CD4-positive, alpha-beta T cell treated with Interleukin-15 for 4 hours (primary cell): ENCODE measurements around the gene ATP6V1F.

Experiments used
- DNase-seq: peaks from one replicate; pipeline ENCODE4 v3.0.0-alpha.2; 2020; ENCODE audit warnings: low spot score

Gene ATP6V1F

DNA sequence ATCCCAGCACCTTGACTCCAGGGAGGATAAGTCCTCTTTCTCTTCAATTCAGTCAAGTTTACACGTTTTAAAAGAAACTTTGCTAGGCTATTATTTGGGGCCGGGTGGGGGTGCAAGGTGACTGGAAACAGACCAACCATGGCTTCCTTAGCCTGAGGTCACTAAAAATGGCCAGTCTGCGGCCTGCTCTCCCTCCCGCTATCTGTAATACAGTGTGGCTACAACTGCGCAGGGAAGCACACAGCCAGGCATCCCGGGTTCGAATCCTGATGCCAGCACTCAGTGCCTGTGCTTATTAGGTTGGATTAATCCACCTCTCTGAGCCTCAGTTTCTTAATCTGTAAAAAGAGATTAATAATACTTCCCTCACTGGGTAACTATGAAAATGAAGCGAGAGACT is 19.5 kb downstream of the ATP6V1F start:
- DNase-seq: no peak

DNA sequence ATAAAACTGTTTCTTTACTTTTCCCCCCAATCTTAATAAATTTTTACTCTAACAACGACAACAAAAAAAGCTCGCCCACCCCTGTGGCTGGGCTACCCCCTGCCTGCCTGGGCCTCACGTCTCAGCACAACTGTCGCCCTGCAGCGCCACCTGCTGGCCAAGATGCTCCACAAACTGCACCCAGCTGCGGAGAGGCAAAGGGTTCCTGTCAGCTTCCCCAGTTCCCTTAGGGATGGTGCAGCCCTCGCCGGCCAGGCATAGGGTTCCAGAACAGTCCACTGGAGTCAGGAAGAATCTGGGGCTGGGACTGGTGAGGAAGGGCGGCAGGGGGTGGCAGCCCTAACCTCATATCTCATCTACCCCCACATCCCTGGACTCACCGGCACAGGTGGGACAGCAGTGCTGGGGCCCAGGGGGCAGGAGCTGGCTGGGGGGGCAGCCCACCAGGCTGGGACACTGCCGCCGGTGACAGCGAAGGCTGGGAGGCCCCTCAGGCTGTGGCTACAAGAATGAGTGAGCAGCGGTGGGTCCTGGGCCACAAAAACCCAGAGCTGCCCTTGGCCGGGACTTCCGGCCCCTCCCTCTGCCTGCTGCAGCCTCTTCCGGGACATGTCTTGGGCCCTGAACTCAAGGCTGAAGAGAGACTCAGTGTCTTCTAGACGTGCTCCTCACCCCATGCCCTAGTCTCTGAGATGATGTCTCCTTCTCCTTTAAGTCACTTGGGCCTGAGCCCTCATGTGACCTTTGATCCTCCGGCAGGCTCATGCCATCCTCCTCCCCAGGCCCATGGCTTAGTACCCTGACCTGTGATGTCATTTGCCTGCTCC is 21.2 kb downstream of the ATP6V1F start:
- peak; percentile 84 for DNase-seq

DNA sequence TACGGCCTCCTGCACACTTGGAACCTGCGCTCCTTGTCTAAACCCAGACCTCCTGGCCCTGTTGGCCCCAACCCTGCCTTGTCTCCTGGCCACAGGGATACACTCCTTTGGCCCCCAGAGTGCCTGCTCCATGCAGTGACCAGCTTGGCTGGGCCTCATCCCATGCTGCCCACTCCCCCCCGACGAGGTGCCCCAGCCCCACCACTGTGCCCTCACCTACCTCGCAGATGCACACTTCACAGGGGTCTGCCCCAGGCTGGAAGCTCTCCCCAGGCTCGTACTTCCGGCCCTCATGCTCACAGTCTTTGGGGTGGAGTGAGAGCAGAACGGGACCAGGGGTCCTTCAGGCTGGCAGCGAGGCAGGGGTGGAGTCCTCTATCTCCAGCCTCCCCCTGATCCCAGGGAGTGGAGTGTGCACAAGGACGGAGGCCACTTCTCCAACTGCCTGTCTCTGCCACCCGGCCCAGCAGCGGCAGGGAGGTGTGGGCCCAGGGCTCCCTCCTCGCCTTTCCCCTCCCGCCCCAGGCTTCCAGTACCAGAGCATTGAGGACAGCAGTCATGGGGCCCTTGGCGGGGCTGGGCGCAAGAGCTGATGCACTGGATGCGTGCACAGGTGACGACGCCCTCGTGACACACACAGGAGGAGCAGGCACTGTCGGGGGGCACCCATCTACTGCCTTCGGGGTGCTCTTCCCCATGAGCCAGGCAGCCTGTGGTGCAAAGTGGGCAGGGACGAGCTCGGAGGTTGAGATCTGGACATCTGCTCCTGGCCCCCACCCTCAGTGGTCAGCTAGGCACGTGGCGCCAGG is 22.1 kb downstream of the ATP6V1F start:
- no peak for DNase-seq

DNA sequence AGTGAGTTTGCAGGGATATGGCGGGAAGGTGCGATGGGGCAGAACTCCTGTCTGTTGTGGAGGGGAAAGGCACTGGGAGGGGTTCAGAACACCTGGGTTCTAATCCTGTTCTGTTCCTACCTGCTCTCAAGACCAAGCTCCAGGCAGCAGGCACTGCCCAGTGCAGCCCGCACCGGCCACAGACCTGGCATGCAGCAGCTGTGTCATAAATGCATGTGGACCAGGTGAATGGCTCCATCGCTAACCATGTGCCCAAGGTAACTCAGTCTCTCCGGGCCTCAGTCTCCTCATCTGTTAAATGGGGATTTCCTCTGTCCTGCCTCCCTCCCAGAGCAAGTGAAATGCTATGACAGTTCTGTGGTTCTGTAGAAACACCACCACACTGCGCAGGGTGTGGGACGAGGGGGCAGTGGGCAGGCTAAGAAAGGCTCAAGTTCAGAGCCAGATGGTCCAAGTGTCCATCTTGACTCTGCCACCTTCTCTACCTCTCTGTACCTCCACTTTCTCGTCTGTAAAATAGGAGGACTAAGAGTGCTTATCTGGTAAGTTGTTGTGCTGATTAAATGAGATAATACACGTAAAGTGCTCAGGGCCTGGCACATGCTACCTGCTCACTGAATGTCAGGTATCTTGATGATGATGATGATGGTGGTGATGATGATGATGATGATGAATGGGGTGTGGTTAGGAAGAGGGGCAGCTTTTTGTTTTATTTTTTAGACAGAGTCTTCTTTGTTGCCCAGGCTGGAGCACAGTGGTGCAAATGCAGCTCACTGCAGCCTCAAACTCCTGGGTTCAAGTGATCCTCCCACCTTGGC is 22.9 kb downstream of the ATP6V1F start:
- DNase-seq: no peak

DNA sequence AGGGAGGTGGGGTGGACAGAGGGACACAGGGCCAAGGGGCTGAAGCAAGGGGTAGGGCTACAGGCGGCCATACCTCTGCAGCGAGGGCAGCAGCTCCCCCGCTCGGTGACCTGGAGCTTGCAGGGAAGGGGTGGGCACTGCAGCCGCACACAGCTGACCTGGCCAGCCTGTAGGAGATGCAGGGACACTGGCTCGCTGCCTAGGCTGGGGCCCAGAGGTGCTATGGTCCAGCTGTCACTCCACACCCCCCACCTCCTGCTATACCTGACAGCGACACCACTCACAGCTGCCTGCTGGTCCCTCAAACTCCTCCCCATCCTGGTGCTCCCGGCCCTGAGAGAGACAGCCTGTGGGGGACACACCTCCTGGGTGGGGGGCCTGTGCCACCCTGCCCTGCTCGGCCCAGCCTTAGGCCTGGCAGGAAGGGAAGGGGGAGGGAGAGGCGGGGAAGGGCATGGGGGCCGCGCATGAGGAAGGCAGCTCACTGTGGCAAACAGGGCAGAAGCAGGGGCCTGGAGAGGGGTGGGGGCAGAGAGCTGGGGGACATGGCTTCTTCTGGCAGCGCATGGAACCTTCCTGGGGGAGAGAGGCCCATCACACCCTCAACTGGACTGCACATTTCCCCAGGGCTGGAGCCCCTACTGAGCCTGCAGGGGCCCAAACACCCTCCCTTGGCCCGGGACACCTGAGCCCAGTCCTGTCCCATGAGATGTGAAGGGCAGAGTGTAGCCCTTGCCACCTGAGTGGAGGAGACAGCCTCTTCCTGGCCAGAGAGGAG is 23.9 kb downstream of the ATP6V1F start:
- no peak for DNase-seq

DNA sequence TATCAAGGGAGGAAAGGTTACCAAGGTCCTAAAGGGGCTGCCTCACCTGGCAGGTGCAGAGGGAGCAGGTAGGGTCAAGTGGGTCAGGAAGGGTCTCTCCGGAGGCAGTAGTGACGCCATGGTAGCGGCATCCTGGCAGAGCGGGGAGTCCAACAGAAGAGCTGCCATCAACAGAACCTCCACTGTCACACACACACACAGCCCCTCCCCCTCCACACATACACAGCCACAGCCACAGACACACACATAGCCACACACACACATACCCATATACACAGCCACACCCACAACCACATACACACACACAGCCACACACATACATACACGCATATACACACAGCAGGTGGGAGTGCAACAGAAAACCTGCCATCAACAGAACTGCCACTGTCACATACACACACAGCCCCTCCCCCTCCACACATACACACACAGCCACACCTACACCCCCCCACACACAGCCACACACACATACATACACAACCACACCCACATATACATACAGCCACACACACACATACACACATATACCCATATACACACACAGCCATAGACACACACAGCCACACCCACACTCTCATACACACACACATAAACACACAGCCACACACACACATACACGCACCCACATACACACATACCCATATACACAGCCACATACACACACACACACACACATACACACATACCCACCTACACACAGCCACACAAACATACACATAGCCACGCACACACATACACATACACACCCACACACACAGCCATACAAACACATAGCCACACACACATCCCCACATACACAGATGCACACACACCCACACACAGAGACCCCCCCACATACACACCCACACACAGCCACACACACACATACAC is 24.7 kb downstream of the ATP6V1F start:
- DNase-seq: no peak

DNA sequence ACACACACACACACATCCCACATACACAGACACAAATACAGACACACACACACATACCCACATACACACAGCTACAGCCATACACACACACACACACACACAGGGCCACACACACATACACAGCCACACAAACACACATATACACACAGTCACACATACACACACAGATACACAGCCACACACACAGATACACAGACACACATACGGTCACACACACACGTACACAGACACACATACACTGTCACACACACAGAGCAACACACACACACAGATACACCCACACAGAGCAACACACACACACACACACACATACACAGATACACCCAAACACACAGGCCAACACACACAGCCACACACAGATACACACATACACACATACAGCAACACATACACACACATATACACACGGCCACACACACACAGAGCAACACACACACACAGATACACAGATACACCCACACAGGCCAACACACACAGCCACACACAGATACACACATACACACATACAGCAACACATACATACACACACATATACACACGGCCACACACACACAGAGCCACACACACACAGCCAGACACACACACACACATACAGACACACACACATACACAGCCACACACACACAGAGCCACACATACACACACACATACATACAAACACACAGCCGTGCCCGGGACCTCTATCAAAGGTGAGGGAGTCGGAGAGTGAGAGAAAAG is 25.5 kb downstream of the ATP6V1F start:
- DNase-seq: no peak

DNA sequence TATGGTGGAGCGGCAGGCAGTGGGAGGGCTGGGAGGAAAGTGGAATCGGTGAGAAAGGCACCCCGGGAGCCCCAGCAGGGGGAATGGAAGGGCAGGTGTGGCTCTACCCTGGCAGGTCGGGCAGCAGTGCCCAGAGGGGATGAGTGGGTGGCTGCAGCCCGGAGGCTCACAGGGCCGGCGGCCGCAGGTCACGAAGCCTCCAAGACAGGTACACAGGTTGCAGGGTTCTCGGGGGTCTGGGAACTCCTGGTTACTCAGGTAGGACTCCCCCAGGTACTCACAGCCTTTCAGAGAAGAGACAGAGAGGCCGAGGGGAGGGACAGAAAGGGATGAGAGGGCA is 26.1 kb downstream of the ATP6V1F start:
- DNase-seq: no peak

DNA sequence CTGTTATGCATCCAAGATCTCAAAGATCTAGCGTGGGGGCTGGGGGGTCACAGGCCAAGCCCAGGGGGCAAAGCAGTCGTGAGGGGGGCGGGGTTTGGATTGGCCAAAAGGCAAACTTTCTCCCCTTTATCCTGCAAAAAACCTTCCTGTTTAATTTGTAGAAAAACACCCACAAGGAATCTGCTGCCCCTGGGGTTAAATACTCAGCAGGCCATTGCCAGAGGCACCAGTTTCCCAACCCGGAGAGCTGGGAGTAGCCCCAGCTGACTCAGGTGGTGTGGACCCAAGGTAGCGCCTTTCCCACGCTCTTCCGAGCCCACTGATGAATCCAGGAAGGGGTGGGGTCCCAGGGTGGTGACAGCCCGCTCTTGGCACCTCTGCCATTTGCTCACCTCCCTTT is 26.5 kb downstream of the ATP6V1F start:
- DNase-seq: no peak

DNA sequence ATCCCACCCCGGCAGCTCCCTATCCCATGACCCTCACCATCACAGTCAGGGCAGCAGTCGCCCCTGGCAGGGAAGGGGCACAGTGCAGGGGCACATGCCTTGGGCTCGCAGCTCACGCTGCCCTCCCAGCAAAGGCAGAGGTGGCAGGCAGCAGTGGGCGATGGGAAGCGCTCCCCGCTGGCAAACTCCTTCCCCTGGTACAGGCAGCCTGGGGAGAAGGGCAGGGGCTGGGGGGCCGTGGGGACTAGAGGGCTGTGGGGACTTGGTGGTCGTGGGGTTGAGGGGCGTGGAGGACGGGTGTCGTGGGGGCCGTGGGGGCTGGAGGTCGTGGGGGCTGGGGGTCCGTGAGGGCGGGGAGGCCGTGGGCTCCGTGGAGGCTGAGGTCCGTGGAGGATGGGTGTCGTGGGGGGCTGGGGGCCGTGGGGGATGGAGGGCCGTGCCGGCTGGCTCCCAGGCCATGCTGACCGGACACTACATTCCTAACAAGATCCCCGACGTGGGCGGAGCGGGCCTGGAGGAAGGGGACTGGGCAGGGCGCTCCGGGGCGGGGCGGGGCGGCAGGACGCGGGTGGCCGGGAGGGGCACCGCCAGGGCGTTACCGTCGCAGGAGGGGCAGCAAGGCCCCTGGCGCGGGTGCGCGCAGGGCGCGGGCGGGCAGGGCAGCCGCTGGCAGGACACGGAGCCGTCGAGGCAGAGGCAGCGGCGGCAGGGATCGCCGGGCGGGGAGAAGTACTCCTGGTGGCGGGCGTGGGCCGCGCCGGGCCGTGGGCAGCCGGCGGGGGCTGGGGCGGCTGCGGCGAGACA is 27.9 kb downstream of the ATP6V1F start:
- no peak for DNase-seq

DNA sequence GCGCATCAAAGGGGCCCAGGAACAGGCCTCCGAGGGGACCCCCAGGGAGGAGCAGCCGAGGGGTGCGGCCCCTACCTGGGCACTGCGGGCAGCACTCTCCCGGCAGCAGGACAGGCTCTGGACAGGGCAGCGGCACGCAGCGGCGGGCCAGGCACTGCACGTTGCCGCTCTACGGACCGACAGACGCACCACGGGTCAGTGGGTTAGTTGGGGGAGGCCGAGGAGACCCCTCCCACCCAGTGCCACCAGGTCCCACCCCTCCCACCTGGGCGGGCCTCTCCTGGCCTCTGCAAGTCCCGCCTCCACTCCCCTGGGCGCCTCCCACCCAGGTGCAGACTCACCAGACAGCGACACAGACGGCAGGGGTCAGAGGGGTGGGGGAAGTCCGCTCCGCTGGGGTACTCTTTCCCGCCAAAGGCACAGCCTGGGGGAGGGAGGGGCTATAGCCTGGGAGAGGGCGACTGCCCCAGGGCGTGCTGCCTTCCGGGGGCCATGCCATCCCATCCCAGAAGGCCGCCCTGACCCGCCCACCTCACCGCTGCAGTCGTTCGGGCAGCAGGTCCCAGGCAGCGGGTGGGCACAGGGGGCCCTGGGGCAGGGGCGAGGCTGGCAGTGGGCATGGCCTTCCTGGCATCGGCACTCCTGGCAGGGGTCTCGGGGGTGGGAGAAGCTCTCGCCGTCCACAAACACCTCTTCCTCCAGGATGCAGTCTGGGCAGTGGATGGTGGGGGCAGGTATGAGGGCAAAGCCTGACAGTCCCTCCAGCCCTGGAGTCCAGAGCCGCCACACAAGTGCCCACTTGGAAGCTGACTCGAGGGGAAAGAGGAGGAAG is 28.7 kb downstream of the ATP6V1F start:
- DNase-seq: no peak

DNA sequence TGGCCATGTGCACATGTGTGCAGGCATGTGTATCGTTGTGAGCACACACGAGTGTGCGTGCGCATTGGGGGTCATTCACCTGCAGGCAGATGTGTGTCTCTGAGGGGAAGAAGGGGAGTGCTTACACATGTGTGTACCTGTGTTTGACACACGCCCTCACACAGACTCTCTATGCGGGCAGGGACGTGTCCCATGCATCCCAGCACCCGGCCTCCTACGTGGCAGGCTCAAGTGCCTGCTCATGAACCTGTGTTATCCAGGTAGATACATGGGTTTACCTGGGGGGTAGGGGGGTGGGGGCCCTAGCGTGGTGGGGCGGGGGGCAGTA is 29.2 kb downstream of the ATP6V1F start:
- no peak for DNase-seq

DNA sequence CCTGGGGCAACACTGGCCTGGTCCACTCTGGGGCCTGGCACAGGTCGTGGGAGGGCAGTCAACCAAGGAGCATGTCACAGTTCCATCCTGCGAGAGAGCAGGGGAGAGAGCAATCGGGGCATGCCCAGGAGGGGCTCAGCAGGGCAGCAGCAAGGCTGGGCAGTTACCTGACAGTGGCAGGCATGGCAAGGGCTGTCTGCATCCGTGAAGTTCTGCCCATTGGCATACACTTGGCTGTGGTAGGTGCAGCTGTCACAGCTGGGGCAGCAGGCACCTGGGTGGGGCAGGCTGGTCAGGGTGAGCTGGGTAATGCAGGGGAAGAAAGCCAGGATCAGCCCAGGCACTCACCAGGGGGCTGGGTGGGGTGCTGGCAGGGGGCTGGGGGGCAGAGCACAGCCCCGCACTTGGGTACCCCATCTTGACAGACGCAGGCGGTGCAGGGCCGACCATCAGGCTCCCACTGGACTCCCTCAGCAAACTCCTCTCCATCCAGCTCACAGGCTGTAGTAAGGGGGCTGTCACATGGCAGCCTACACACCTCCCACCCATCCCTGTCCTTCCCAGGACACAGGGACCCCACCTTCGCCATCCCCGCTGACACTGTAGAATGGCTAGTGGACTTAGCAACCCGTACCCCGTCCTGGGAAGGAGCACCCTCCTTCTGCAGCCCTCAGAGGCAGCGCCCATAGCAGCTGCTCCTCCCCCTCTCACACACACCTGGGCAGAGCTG is 30.0 kb downstream of the ATP6V1F start:
- no peak for DNase-seq

DNA sequence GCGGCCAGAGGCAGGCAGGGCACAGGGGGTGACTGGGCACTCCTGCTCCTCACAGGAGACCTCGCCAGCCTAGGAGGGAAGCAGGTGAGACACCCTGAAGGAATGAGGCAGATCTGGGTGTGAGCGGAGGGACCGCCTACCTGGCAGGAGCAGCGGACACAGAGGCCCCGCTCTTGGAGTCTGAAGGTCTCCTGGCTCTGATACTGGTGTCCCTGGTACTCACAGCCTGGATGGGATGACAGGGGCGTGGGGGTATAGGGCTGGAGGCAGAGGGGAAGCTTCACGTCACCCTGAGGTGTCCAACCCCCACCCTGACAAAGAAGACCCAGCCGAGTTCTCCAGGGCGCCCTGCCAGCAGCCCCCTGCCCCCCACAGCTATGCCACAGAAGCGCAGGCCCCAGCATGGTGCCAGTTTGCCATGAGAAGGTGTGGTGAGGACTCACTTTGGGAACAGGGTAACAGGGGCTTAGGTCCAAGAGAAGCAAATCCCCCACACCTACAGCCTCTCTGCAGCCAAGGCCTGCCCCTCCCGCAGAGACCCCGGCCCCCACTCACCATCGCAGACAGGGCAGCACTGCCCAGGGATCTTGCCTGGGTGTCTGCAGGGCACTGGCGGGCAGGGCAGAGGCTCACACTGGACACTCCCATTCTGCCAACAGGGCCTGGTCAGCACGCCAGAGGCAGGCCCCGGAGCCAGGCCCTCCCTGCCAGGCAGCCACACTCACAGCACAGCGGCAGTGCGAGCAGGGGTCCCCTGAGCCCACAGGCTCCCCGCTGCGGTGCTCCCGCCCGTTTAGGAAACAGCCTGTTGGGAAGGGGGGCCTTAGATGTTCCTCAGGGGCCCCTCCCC is 30.8 kb downstream of the ATP6V1F start:
- DNase-seq: no peak

DNA sequence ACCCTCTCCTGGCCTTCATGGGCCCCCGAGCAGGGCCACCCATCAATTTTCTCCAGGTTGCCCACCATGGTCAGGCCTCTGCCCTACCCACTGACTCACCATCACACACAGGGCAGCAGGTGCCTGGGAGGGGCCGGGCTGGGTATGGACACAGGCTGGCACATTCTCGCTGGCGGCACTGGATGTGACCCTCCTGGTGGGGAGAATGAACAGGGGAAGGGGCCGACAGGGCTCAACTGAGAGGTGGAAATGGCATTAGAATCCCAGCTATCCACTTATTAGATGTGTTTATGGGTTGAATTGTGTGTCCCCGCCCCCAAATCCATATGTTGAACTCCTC is 31.4 kb downstream of the ATP6V1F start:
- DNase-seq: no peak

DNA sequence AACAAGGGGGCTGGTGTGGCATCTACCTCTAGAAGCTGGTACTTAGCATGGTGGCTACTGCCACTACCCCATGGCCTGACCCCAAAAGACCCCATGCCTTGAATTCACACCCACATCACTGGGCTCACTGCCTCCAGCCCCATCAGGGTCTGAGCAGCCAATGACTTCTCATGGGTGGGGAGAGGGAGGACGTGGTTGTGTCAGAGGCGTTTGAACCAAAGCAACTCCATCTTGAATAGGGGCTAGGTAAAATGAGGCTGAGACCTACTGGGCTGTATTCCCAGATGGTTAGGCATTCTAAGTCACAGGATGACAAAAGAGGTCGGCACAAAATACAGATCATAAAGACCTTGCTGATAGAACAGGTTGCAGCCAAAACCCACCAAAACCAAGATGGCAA is 32.7 kb downstream of the ATP6V1F start:
- DNase-seq: no peak

DNA sequence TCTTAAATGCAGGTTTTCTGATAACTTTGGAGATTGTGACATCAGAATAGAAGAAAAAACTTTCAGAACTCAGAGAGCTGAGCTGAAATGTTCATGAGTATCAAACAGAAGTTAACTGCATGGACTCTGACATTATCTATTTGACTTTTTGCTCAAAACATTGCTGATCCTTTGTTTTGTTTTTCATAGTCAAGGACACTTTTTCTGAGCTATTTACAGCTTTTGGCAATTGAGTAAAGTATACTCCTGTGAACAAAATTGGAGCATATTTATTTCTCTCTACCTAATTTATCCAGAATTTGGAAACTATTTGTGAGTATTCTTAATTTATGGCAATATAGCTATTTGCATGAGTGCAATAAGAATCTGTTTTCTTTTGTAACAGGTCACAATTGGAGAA is 36.7 kb downstream of the ATP6V1F start:
- no peak for DNase-seq
